Measurements from ENCODE around the gene PIK3AP1.
"Not testable (repeated sequence)": the region's sequence is repeated elsewhere in the genome, so short reads cannot be mapped to it uniquely, and the experiment has no call there.

The PIK3AP1 gene

DNA sequence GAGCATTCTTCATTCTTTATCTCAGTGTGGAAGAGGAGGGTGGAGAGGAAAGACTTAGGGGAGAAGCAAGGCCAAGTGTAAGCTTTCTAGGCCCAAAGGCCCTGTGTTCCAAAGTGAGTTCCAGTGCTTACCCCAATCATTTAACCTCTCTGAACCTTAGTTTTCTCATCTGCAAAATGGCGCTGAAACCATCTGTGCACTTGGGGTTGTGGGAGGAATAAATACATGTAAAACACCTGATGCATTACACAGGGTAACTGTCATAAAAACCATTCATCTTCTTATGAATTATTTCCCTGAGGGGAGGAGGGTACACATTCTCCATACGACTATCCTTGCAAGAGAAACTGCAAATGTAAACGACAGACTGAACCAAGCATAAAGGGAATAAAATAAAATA lies 19.0 kb downstream of the PIK3AP1 start:
- Histone ChIP-seq H3K9ac (ENCODE audit: low read length) (no peak overlapping the region), H3K9me3 (ENCODE audit: control insufficient read depth, low read length) (no peaks in the 10 kb centered on the region), H3K36me3 (ENCODE audit: control insufficient read depth, insufficient read depth, low read length) (no peaks in the 10 kb centered on the region), H3K27me3 (ENCODE audit: control insufficient read depth, insufficient read depth, low read length) (no peaks in the 10 kb centered on the region), H3K4me3 (ENCODE audit: low read length) (no peak overlapping the region), H3K4me1 (ENCODE audit: control insufficient read depth, insufficient read depth, low read length) (no peaks in the 10 kb centered on the region)

DNA sequence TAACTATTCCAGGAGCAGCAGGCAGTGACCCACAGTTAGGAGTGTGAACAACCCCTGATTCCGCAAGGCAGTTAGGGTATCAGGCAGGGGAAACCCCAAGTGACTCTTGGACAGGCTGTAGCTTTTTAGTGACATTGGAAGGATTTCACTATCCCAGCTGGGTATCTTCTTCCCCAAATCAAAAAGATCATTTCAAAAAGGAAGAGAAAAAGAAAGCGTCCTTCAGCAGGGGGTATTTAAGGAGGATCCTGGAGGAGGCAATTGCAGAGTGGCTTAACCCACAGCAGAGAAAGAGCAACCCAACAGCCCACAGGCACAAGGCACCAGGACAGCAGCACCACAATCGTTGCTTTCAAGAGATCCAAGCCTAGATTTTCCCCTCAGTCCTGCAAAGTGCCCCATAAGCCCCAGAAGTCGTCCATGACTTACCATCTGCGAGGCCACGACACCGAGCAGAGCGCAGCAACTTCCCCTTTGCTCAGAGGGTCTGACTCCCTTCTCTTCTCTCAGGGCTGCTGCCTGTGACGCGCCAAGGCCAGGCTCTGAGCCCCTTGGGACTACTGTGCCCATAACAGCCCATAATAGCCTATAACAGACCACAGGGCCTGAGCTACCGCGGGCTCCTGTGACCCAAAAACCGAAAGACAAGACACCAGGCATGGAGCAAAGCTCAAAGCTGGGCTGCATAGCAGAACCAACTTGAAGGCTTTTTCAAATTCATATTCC lies 19.8 kb downstream of the PIK3AP1 start:
- Histone ChIP-seq H3K9ac (ENCODE audit: low read length) (no peak overlapping the region), H3K36me3 (ENCODE audit: control insufficient read depth, insufficient read depth, low read length) (no peaks in the 10 kb centered on the region), H3K9me3 (ENCODE audit: control insufficient read depth, low read length) (no peaks in the 10 kb centered on the region), H3K4me1 (ENCODE audit: control insufficient read depth, insufficient read depth, low read length) (no peaks in the 10 kb centered on the region), H3K4me3 (ENCODE audit: low read length) (no peak overlapping the region), H3K27me3 (ENCODE audit: control insufficient read depth, insufficient read depth, low read length) (no peaks in the 10 kb centered on the region)

DNA sequence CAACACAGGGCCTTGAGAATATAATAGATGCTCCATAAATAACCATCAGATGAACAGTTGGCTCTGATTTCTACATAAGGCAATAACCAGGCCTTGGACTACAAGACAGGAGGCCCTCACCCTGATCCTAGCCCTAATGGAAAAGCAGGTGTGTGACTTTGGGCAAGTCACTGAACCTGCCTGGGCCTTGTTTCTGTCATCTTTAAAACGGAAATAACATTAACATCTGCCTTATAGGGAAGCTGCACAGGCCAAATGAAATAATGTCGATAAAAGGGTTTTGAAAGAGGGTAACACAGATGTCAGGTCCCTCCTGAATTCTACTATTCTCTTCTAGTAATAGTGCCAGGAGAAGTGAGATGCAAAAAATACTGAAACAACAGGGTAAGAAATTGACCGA lies 20.7 kb downstream of the PIK3AP1 start:
- no peak overlapping the region for H3K4me3 ChIP-seq (ENCODE audit: low read length)
- H3K4me1 ChIP-seq (ENCODE audit: control insufficient read depth, insufficient read depth, low read length): no peaks in the 10 kb centered on the region
- H3K9me3 ChIP-seq (ENCODE audit: control insufficient read depth, low read length): no peaks in the 10 kb centered on the region
- no peaks in the 10 kb centered on the region for H3K36me3 ChIP-seq (ENCODE audit: control insufficient read depth, insufficient read depth, low read length)
- no peaks in the 10 kb centered on the region for H3K27me3 ChIP-seq (ENCODE audit: control insufficient read depth, insufficient read depth, low read length)
- no peak overlapping the region for H3K9ac ChIP-seq (ENCODE audit: low read length)

DNA sequence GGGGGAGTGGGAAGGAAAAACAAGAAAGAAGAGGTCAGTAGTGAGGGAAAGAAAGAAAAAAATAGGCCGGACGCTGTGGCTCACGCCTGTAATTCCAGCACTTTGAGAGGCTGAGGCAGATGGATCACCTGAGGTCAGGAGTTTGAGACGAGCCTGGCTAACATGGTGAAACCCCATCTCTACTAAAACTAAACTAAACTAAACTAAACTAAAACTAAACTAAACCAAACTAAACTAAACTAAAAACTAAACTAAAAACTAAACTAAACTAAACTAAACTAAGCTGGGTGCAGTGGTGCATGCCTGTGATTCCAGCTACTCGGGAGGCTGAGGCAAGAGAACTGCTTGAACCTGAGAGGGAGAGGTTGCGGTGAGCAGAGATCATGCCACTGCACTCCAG lies 22.0 kb downstream of the PIK3AP1 start:
- H3K9ac ChIP-seq (ENCODE audit: low read length); H3K9me3 ChIP-seq (ENCODE audit: control insufficient read depth, low read length); H3K4me1 ChIP-seq (ENCODE audit: control insufficient read depth, insufficient read depth, low read length); H3K36me3 ChIP-seq (ENCODE audit: control insufficient read depth, insufficient read depth, low read length); H3K27me3 ChIP-seq (ENCODE audit: control insufficient read depth, insufficient read depth, low read length); H3K4me3 ChIP-seq (ENCODE audit: low read length): not testable (repeated sequence)

DNA sequence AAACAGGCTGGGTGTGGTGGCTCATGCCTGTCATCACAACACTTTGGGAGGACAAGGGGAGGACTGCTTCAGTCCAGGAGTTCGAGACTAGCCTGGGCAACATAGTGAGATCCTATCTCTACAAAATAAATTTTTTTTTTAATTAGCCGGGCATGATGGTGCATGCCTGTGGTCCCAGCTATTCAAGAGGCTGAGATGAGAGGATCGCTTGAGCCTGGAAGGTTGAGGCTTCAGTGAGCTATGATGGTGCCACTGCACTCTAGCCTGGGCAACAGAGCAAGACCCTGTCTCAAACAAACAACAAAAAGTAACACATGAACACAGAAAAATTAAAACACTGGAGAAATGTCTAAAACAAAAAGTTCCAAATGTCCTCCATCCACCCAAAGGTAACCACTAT lies 22.9 kb downstream of the PIK3AP1 start:
- Histone ChIP-seq H3K36me3 (ENCODE audit: control insufficient read depth, insufficient read depth, low read length) (no peaks in the 10 kb centered on the region), H3K4me3 (ENCODE audit: low read length) (no peak overlapping the region), H3K9ac (ENCODE audit: low read length) (no peak overlapping the region), H3K4me1 (ENCODE audit: control insufficient read depth, insufficient read depth, low read length) (no peaks in the 10 kb centered on the region), H3K9me3 (ENCODE audit: control insufficient read depth, low read length) (no peaks in the 10 kb centered on the region), H3K27me3 (ENCODE audit: control insufficient read depth, insufficient read depth, low read length) (no peaks in the 10 kb centered on the region)

DNA sequence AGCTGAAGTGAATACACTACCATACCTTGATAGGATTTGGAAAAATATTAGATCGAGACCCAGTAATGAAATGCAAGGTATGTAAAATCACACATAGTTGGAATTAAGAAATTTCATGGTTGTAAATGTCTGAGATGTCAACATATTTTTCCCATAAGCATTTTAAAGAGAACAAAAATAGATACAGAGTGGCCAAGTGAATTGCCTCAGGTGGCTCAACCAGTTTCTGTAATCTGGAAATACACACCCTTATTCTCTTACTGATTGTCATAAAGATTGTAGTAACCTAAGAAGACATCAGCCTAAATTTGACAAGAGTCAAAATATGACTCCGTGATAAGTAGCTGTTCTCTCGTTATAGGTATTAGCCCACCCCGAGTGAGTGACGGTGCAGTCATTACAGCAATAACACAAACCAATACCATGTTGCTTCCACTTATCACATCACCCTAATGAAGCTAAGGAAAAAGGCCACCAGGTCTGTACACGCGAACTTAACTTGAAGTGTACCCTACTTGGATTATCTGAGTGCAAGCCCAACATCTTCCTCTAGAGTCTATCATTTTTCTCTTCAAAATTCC lies 23.4 kb downstream of the PIK3AP1 start:
- H3K36me3 ChIP-seq (ENCODE audit: control insufficient read depth, insufficient read depth, low read length): no peaks in the 10 kb centered on the region
- no peak overlapping the region for H3K4me3 ChIP-seq (ENCODE audit: low read length)
- no peaks in the 10 kb centered on the region for H3K9me3 ChIP-seq (ENCODE audit: control insufficient read depth, low read length)
- H3K9ac ChIP-seq (ENCODE audit: low read length): no peak overlapping the region
- H3K27me3 ChIP-seq (ENCODE audit: control insufficient read depth, insufficient read depth, low read length): no peaks in the 10 kb centered on the region
- H3K4me1 ChIP-seq (ENCODE audit: control insufficient read depth, insufficient read depth, low read length): no peaks in the 10 kb centered on the region

DNA sequence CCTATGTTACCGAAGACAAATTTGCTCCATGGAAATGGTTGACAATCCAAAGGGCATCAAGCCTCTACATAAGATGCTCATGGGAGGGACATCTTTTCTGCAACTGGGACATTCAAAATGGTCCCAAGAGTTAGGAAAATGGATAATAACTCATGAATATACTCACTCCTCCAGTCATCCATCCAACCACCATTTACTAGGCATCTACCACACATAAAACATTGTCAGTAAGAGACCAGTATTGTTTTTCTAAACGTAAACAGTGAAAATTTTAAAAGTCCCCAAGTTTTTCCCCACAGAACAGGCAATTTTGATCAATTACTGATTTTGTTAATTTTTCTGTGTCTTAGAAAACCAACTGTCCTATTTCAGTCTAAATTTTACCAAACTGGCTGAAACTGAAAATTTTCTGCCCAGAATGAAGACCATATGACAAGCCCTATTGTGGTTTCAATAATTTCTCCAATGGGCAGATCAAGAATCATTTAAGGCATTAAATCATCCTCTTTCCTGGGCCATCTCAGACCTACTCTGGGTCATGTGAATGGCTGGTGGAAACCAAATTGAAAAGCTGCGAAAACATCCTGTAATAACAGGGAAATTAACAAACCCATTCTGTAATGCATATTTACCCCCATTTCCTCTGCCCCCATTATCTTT lies 24.2 kb downstream of the PIK3AP1 start:
- Histone ChIP-seq H3K27me3 (ENCODE audit: control insufficient read depth, insufficient read depth, low read length) (no peaks in the 10 kb centered on the region), H3K36me3 (ENCODE audit: control insufficient read depth, insufficient read depth, low read length) (no peaks in the 10 kb centered on the region), H3K4me3 (ENCODE audit: low read length) (no peak overlapping the region), H3K9me3 (ENCODE audit: control insufficient read depth, low read length) (no peaks in the 10 kb centered on the region), H3K4me1 (ENCODE audit: control insufficient read depth, insufficient read depth, low read length) (no peaks in the 10 kb centered on the region), H3K9ac (ENCODE audit: low read length) (no peak overlapping the region)

DNA sequence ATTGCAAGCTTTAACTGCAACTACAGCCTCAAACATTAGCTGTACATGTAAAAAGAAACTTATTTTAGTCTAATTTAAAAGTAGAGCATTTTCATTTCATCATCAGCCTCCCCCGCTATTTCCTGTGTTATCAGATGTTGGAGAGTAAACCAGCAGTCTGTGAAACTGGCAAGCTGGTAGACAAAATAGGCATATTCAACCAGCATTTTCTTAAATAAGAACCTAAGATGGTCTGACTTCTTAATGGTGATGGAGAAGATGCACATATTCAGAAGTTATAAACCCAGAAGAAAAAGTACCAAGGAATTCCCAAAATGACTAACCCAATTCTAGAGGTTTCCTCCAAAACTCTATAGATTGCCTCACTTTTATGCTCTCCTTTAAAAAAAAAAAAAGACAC lies 24.9 kb downstream of the PIK3AP1 start:
- Histone ChIP-seq H3K27me3 (ENCODE audit: control insufficient read depth, insufficient read depth, low read length) (no peaks in the 10 kb centered on the region), H3K4me1 (ENCODE audit: control insufficient read depth, insufficient read depth, low read length) (no peaks in the 10 kb centered on the region), H3K36me3 (ENCODE audit: control insufficient read depth, insufficient read depth, low read length) (no peaks in the 10 kb centered on the region), H3K9ac (ENCODE audit: low read length) (no peak overlapping the region), H3K4me3 (ENCODE audit: low read length) (no peak overlapping the region), H3K9me3 (ENCODE audit: control insufficient read depth, low read length) (no peaks in the 10 kb centered on the region)

DNA sequence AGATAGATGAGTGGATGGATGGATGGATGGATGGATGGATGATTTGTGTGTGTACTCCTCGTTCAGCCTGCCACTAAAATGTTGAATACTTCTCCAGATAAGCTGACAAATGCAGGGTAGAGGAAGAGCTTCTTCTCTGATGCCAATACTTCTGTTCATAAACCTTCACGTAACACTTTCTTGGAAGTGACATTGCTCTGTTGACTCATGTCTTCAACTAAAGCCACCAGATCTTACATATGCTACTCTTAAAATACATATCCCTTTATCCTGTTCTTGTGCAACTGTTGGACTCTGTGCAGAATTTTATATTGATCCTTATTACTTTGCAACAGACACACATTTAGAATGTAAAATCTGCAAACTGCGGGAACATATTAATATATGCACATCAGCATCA lies 26.9 kb downstream of the PIK3AP1 start:
- H3K4me3 ChIP-seq (ENCODE audit: low read length): no peak overlapping the region
- H3K9me3 ChIP-seq (ENCODE audit: control insufficient read depth, low read length): no peaks in the 10 kb centered on the region
- no peaks in the 10 kb centered on the region for H3K4me1 ChIP-seq (ENCODE audit: control insufficient read depth, insufficient read depth, low read length)
- H3K9ac ChIP-seq (ENCODE audit: low read length): no peak overlapping the region
- no peaks in the 10 kb centered on the region for H3K27me3 ChIP-seq (ENCODE audit: control insufficient read depth, insufficient read depth, low read length)
- no peaks in the 10 kb centered on the region for H3K36me3 ChIP-seq (ENCODE audit: control insufficient read depth, insufficient read depth, low read length)

DNA sequence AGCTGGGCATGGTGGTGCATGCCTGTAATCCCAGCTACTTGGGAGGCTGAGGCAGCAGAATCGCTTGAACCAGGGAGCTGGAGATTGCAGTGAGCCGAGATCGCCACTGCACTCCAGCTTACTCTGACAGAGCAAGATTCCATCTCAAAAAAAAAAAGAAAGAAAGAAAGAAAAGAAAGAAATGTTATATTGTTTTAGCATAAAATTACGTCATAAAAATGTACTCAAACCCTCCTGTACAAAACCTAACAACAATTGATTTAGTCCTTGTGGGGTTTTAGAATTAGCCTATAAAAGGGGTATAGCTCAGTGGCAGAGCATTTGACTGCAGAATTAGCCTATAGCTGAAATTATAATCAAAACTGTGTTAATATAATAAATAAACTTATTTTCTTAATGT lies 27.9 kb downstream of the PIK3AP1 start:
- Histone ChIP-seq H3K9ac (ENCODE audit: low read length) (no peak overlapping the region), H3K4me3 (ENCODE audit: low read length) (no peak overlapping the region), H3K27me3 (ENCODE audit: control insufficient read depth, insufficient read depth, low read length) (no peaks in the 10 kb centered on the region), H3K9me3 (ENCODE audit: control insufficient read depth, low read length) (no peaks in the 10 kb centered on the region), H3K4me1 (ENCODE audit: control insufficient read depth, insufficient read depth, low read length) (no peaks in the 10 kb centered on the region), H3K36me3 (ENCODE audit: control insufficient read depth, insufficient read depth, low read length) (no peaks in the 10 kb centered on the region)

DNA sequence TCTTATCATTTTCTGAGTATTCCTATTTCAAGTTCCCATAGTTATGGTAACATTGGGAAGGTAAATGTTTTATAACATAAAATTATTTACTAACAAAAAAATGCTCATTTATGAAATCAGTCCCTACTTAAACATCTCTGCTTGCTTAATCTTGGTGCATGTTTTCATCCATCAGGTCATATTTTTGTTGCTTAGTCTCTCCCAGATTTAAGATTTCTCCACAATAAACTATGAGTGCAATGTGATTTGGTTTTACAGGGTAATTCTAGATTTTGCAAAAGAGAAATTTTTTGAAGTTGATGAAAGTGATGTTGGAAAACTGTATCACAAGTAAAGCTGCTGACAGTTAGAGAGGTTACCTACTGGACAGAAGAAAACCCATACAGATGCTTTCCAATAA lies 28.6 kb downstream of the PIK3AP1 start:
- H3K9me3 ChIP-seq (ENCODE audit: control insufficient read depth, low read length): no peaks in the 10 kb centered on the region
- H3K4me3 ChIP-seq (ENCODE audit: low read length): no peak overlapping the region
- no peaks in the 10 kb centered on the region for H3K4me1 ChIP-seq (ENCODE audit: control insufficient read depth, insufficient read depth, low read length)
- no peak overlapping the region for H3K9ac ChIP-seq (ENCODE audit: low read length)
- H3K27me3 ChIP-seq (ENCODE audit: control insufficient read depth, insufficient read depth, low read length): no peaks in the 10 kb centered on the region
- H3K36me3 ChIP-seq (ENCODE audit: control insufficient read depth, insufficient read depth, low read length): no peaks in the 10 kb centered on the region

DNA sequence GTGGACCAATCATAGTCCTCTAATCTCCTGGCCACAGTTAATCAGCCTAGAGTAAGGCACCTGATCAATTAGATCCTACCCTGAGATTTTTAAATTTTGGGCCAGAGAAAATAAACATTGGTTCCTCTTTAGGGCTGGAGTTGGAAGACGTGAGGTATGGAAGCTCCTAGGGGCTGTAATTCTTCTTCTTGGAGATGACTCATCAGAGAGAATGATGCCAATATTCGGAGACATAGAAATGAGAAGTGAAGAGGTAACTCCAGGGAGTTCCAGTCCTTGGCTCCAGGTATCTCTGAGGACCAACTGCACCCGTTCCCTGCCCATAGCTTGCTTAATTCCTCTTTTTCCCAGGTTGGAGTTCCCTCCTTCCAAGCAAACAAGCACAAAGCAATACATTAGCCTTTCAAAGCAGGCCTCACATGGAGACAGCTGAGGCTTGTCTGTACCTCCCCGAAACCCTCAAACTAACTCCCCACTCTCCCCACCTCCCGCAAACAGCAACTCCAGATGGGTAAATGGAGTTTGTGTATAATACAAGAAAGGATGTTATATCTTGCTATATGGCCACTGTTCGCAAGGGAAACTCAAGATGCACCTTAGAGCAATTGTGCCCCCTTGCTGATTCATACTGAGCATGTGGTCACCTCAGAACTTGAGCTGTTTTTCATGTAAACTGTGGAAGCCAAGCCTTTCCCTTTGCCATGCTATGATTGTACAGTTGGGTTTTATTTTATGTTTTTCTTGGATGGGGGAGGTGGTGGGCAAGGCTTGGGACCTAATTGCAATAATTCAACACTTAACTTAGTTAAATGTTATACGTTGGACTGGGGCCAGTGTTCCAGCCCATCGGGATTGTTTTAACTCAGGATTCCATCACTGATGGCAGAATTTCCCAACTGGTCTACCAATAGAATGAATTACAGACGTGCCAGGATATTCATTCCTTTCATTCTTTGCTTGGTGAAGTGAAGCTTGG lies 29.3 kb downstream of the PIK3AP1 start:
- Histone ChIP-seq H3K27me3 (ENCODE audit: control insufficient read depth, insufficient read depth, low read length) (no peaks in the 10 kb centered on the region), H3K4me3 (ENCODE audit: low read length) (no peak overlapping the region), H3K9ac (ENCODE audit: low read length) (no peak overlapping the region), H3K9me3 (ENCODE audit: control insufficient read depth, low read length) (no peaks in the 10 kb centered on the region), H3K36me3 (ENCODE audit: control insufficient read depth, insufficient read depth, low read length) (no peaks in the 10 kb centered on the region), H3K4me1 (ENCODE audit: control insufficient read depth, insufficient read depth, low read length) (no peaks in the 10 kb centered on the region)

Measured in mucosa of stomach (tissue), 1 donor.